Rectal smooth muscle tissue (tissue), 1 donor: ENCODE data around the gene FGF3.

Experiments
- H3K27ac ChIP-seq: one replicate; pipeline ENCODE4 v1.7.0; 2013; ENCODE audit warnings: low read depth, low read length, inconsistent platforms
- H3K27me3 ChIP-seq: one replicate; pipeline ENCODE4 v1.7.0; 2013; ENCODE audit warnings: low read length; ENCODE audit not compliant: control insufficient read depth, insufficient read depth
- H3K36me3 ChIP-seq: one replicate; pipeline ENCODE4 v1.7.0; 2013; ENCODE audit warnings: low read length; ENCODE audit not compliant: control insufficient read depth, insufficient read depth
- H3K4me1 ChIP-seq: one replicate; pipeline ENCODE4 v1.7.0; 2013; ENCODE audit warnings: low read length; ENCODE audit not compliant: control insufficient read depth, insufficient read depth
- H3K4me3 ChIP-seq: one replicate; pipeline ENCODE4 v1.7.0; 2013; ENCODE audit warnings: low read length
- H3K9ac ChIP-seq: one replicate; pipeline ENCODE4 v1.7.0; 2013; ENCODE audit warnings: low read length

The FGF3 gene

GRCh38 chr11:69828276-69828970 is 9.2 kb upstream of the FGF3 start:
- H3K27ac ChIP-seq = no peak overlapping the region
- H3K36me3 ChIP-seq = no peaks in the 10 kb centered on the region
- no peak overlapping the region for H3K4me3 ChIP-seq
- H3K9ac ChIP-seq = no peak overlapping the region
- no peaks in the 10 kb centered on the region for H3K4me1 ChIP-seq
- H3K27me3 ChIP-seq = no peaks in the 10 kb centered on the region

DNA sequence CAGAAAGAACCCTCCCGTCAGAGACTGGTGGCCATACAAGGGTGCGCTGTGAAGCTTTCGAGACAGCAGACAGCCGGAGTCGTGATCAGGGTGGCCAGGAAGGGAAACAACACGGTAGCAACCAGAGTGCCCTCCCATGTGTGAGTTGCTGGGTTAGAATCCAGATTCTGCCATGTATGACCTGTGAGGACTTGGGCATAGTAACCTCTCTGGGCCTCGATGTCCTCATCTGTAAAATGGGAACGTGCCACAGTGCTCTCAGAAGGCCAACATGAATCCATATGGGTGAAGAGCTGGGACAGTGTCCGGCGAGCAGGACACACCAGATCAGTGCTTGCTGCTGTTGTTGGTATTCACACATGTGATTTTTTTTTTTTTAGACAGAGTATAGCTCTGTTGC is 7.6 kb upstream of the FGF3 start:
- no peak overlapping the region for H3K9ac ChIP-seq
- H3K27ac ChIP-seq = no peak overlapping the region
- H3K36me3 ChIP-seq = no peaks in the 10 kb centered on the region
- no peak overlapping the region for H3K4me3 ChIP-seq
- no peaks in the 10 kb centered on the region for H3K27me3 ChIP-seq
- no peaks in the 10 kb centered on the region for H3K4me1 ChIP-seq

- Histone ChIP-seq H3K4me3 (no peak overlapping the region), H3K9ac (no peak overlapping the region), H3K27me3 (no peaks in the 10 kb centered on the region), H3K36me3 (no peaks in the 10 kb centered on the region), H3K27ac (no peak overlapping the region), H3K4me1 (no peaks in the 10 kb centered on the region)
Observed at GRCh38 chr11:69825941-69826340, 6.7 kb upstream of the FGF3 start.

DNA sequence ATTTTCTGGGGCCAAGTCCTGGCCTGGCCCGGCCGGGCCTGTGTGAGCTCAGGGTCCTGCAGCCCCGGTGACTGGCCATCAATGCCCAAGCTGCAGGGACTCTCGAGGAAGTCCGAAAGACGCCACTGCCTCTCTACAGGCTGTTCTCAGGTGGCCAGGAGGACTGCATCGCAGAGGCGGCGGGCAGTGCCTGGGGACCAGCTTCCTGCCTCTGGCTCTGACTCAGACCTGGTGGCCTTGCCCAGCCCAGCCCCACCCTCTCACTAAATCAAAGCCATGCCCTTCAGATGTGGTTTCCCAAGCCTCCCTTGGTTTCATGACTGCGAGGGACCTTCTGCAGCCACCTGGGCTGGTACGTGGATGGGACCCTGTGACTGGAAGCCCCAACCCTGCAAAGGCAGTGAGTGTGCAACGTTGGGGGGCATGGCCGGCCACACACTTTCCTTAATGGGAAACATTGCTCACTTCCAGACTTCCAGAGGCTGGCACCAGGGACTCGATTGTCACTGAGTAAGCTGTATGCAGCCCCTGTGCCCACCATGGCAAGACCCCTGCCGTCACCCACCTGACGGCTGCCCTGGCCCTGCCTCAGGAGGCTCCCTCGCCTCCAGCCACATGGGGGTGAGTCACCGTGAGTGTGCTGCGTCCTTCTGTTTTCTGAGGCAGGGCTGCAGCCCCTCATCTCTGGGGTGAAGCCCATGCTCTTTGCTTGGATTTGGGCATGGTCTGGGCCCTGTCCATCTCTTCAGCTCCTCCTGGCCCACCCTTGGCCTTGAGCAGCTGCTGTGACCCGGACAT is 6.0 kb upstream of the FGF3 start:
- Histone ChIP-seq H3K4me3 (no peak overlapping the region), H3K36me3 (no peaks in the 10 kb centered on the region), H3K27ac (no peak overlapping the region), H3K9ac (no peak overlapping the region), H3K27me3 (no peaks in the 10 kb centered on the region), H3K4me1 (no peaks in the 10 kb centered on the region)

GRCh38 chr11:69823641-69824265 is 4.5 kb upstream of the FGF3 start:
- Histone ChIP-seq H3K4me3 (no peak overlapping the region), H3K27ac (no peak overlapping the region), H3K36me3 (no peaks in the 10 kb centered on the region), H3K27me3 (no peaks in the 10 kb centered on the region), H3K4me1 (no peaks in the 10 kb centered on the region), H3K9ac (no peak overlapping the region)

DNA sequence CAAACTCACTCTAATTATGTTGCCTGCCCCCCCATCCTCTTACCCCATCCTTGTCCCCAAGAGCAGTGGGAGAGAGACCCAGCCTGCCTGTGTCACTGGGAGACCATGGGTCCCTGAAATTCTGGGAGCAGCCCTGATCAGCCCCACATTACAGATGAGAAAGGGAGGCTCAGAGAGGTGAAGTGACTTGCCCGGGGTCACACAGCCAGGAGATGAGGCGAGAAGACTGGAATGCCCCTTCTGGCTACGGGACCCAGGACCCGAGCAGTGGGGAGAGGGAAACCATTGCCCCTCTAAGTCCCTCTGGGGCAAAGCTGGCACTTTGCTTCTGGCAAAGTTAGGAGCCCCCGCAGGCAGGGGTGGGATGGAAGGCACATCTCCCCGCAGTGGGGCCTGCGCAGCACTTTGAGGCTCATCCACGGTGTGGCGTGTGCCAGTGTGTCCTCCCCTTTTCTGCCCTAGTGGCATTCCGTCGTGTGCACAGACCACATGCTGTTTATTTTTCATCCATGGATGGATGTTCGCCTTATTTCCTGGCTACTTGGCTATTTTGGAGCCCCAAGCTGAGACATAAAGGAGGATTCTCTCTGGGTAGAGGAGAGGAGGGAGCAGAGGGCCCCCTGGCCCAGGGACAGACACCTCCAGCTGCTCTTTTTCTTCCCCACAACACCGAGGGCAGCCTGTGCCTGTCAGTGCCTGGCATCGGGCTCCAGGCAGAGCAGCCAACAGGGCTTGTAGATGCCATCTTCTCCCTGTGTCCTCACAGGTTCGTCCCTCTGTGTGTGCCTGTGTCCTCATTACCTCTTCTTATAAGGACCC is 3.7 kb upstream of the FGF3 start:
- Histone ChIP-seq H3K9ac (no peak overlapping the region), H3K4me3 (no peak overlapping the region), H3K36me3 (no peaks in the 10 kb centered on the region), H3K4me1 (no peaks in the 10 kb centered on the region), H3K27ac (no peak overlapping the region), H3K27me3 (no peaks in the 10 kb centered on the region)

DNA sequence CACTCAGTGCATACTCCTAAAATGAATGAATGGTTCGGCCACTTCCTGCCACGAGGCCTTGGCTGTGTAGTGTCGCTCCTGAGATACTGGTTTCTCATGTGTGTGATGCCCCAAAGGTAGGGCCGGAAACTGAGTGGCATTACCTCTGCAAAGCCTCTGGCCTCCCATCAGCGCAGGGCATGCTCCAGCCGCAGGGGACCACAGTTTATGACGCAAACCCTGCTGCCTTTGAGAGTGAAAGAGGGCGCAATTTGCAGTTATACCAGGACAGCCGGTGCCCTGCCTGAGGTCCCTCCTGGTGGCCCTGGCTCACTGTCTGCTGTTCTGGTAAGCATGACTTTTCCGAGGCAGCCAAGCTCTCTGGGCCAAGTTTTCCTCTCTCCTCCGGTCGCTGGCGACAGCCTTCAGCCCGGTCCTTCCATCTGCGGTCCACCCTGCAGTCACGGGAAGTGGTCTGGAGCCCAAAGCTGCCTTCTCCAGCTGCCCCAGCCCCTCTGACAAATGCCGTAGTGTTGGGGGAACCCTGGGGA is 2.4 kb upstream of the FGF3 start:
- Histone ChIP-seq H3K9ac (no peak overlapping the region), H3K4me3 (no peak overlapping the region), H3K27me3 (peaks cover 6% of the 10 kb centered on the region), H3K4me1 (no peaks in the 10 kb centered on the region), H3K27ac (no peak overlapping the region), H3K36me3 (no peaks in the 10 kb centered on the region)

DNA sequence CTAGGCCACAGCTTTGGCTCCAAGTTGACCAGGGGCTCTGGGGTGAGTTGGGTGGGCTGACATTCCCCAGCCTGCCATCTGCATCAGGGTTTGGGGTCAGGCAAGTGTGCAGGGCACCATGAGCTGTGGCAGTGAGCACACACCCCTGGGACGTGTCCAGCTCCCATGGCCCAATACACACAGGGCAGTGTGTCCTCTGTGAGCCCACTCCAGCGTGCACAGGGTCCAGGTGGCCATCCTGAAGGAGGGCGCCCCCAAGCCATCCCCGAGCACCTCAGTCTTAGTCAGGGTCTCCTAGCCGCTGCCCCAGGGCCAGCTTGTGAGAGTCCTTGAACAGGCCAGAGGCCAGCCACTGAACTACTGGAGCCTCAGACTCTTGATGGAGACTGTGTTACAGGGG is 1.2 kb upstream of the FGF3 start:
- Histone ChIP-seq H3K9ac (no peak overlapping the region), H3K4me3 (no peak overlapping the region), H3K27ac (no peak overlapping the region), H3K27me3 (peaks cover 12% of the 10 kb centered on the region), H3K36me3 (no peaks in the 10 kb centered on the region), H3K4me1 (no peaks in the 10 kb centered on the region)

- peaks cover 12% of the 10 kb centered on the region for H3K27me3 ChIP-seq
- H3K4me1 ChIP-seq = no peaks in the 10 kb centered on the region
- H3K4me3 ChIP-seq = no peak overlapping the region
- no peak overlapping the region for H3K27ac ChIP-seq
- no peaks in the 10 kb centered on the region for H3K36me3 ChIP-seq
- H3K9ac ChIP-seq = no peak overlapping the region
Observed at GRCh38 chr11:69819541-69820070, 390 bp upstream of the FGF3 start.

DNA sequence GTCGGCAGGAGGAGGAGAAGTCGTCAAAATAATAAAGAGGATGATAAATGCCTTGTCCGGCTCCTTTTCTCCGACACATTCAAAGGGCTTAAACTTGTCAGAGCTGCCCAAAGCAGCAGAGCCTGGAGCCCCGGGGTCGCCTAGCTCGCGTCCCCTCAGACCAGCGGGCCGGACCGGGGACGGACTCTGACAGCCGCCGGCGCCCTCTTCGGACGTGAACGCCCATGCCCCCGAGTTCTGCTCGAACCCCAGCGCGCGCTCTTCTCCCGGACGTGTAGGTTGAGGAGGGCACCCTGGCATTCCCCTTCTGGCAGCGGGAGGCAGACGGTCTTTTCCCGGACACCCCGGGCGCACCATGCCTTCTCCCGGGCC is 999 bp downstream of the FGF3 start:
- Histone ChIP-seq H3K27me3 (peaks cover 16% of the 10 kb centered on the region), H3K4me1 (no peaks in the 10 kb centered on the region), H3K27ac (no peak overlapping the region)

DNA sequence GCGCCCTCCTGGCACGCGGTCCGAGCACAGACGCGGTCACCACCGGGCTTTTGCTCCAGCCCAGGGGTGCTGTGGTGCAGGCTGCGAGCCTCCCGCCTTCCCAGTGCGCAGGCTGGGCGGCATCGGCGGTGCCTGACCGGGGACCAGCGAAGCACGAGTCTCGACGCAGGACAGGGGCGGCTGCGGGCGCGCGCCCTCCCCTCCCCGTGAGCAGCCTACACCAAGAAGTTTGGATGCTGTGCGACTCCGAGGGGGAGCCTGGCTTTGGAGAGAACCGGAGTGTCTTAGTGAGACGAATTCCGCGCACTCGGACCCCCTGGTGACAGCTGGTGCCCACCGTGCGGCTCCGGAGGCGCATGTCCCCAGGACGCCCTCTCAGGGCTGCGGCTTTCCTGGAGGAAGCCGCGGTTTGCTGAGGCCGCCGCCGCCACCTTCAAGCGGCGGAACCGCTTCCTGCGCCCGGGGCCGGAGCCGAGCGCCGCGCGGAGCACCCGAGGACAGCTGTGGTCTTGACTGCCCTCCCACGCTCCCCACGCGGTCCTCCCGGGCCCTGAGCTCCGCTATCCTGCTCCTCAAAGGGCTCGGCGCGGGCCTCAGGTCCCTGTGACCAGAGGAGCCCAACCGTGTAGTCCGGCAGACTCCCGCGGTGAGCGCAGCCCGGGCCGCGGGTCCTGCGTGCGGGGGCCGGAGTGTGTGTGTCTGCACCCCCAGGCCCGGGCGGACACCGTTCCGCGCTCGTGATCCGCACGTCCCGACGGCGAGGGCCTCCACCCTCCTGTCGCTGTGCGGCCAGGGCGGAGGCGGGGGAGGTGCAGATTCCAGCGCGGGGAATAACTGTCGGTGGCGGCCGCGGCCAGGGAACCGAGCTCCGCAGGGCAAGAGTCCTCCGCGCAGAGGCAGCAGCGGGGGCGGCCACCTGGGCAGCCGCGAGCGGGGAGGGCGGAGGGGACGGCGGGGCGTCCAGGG is 1.7 kb downstream of the FGF3 start:
- Histone ChIP-seq H3K36me3 (no peaks in the 10 kb centered on the region), H3K27ac (no peak overlapping the region), H3K4me3 (no peak overlapping the region), H3K4me1 (no peaks in the 10 kb centered on the region), H3K27me3 (peaks cover 16% of the 10 kb centered on the region), H3K9ac (no peak overlapping the region)

More for the DNA sequence above, 999 bp downstream of the FGF3 start:
- Histone ChIP-seq H3K9ac (no peak overlapping the region), H3K4me3 (no peak overlapping the region), H3K36me3 (no peaks in the 10 kb centered on the region)
